ENCODE measurements around the gene IFNL3.

DNA sequence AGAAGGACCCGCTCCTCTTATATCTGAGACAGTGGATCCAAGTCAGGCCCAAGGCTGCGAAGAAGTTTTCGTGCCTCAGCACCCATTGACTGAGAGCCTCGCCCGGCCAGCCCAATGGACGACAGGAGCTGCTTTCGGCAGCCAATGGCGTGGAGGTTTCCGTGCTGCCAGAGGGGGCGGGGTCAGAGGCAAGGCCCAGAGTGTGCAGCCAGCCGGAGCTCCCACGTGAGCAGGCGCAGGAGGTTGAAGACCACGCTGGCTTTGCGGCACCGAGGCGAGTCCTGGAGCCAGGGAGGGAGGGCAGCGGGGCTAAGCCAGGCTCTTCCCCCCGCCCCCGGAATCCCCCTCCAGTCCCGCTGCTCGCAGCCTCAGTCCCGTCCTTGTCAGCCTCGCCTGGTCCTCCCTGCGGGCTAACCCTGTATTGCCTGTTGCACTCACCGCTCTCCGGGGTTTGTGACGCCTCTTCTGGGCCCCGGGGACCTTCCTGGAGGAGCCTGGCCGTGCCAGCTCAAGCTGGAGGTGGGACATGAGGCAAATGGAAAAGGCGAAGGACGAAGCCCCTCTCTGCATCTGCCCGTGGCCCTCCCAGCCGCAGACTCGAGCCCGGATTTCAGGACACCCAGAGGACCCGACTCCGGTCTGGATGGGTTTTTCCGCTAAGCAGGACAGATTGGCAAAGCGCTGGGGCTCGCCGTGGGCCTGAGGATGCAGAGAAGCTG lies 2.3 kb upstream of the IFNL3 start:
- TF ChIP-seq, protein P1, sequence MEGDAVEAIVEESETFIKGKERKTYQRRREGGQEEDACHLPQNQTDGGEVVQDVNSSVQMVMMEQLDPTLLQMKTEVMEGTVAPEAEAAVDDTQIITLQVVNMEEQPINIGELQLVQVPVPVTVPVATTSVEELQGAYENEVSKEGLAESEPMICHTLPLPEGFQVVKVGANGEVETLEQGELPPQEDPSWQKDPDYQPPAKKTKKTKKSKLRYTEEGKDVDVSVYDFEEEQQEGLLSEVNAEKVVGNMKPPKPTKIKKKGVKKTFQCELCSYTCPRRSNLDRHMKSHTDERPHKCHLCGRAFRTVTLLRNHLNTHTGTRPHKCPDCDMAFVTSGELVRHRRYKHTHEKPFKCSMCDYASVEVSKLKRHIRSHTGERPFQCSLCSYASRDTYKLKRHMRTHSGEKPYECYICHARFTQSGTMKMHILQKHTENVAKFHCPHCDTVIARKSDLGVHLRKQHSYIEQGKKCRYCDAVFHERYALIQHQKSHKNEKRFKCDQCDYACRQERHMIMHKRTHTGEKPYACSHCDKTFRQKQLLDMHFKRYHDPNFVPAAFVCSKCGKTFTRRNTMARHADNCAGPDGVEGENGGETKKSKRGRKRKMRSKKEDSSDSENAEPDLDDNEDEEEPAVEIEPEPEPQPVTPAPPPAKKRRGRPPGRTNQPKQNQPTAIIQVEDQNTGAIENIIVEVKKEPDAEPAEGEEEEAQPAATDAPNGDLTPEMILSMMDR (conservative IDR thresholded peaks at IDR 0.05): no peak
- no peak for TF ChIP-seq ZFX (IDR thresholded peaks at IDR 0.05)

Data from C4-2B (cell line).